ENCODE data around the gene CCDC180.

DNA sequence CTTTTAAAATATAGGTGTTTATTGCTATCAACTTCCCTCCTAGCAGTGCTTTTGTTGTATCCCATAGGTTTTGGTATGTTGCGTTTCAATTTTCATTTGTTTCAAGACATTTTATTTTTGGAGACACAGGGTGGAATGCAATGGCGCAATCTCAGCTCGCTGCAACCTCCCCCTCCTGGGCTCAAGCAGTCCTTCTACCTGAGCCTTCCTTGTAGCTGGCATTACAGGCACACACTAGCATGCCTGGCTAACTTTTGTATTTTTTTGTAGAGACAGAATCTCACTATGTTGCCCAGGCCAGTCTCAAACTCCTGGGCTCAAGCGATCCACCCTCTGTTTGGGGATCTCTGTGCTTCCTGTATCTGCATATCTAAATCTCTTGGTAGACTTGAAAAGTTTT, 35.4 kb upstream of the CCDC180 start:
- TF ChIP-seq, protein P1, sequence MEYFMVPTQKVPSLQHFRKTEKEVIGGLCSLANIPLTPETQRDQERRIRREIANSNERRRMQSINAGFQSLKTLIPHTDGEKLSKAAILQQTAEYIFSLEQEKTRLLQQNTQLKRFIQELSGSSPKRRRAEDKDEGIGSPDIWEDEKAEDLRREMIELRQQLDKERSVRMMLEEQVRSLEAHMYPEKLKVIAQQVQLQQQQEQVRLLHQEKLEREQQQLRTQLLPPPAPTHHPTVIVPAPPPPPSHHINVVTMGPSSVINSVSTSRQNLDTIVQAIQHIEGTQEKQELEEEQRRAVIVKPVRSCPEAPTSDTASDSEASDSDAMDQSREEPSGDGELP (CRISPR knock-in tag; IDR thresholded peaks at IDR 0.05; ENCODE audit: borderline replicate concordance) = no peak
- no peak for TF ChIP-seq ZNF707 (CRISPR knock-in tag; conservative IDR thresholded peaks at IDR 0.05)

Data from K562 (cell line).